ENCODE data around the gene HOXB9. TPM values are rescaled to one million over a fixed set of nuclear protein-coding genes. Genes with fewer than 3 reads are reported as not detected.

The HOXB9 gene
- total RNA-seq, 1 experiment from 2014 or later: 1.4 TPM

DNA sequence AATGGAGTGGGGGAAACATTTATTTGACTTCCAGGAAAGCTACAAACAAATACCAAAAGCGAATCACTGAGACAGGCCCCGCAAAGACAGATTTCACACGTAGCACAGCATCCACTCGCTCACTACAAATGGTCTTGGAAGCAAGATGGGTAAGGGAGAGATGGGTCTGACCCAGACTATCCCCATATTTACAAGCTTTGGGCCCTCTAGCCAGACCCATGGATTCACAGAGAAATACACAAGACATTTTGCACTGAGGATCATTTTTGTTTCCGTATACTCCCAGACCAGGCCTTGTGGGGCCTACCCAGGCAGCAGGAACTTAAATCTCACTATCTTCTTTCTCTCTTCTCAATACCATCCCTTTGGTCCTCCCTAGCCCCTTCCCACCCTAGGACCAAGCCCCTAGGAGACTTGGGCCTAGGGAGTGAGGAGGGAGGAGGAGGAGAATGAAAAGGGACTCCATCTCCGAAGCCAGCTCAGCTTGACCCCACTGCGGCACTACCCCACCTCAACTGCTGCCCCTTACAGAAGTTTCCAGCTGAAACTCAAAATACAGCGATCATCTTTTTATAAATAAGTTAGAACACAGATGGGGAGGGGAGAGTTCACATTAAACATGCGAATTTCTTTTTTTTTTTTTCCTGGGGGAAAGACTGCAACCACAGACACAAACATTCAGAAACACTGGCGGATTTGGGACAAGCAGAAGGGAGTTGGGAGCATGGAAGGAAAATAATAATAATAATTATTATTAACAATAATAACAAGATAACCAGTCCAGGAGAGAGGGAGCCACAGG is 34.7 kb downstream of the HOXB9 start:
- Mint-ChIP-seq H3K9me3 (ENCODE audit: unreplicated experiment) (no peaks in the 10 kb centered on the region), H3K27me3 (ENCODE audit: insufficient read depth, unreplicated experiment) (peaks cover 17% of the 10 kb centered on the region), H3K36me3 (ENCODE audit: insufficient read depth, unreplicated experiment) (no peaks in the 10 kb centered on the region), H3K27ac (ENCODE audit: low read depth, unreplicated experiment) (no peak overlapping the region), H3K4me1 (ENCODE audit: insufficient read depth, unreplicated experiment) (no peaks in the 10 kb centered on the region), H3K4me3 (ENCODE audit: unreplicated experiment) (no peak overlapping the region)
- DNase-seq (ENCODE audit: unreplicated experiment): no peak
- intact Hi-C loops (cut with micrococcal nuclease): no loop called here
- CTCF ChIA-PET: interaction anchor here (0.5 to 2.0 kb wide), 5 partner anchors 98 to 634 kb away, joined by 3 to 14 read pairs (median 3); no protein-coding TSS in a partner anchor
- BruUV-seq (replicated peaks): no TSS peak
- POLR2A ChIA-PET: interaction anchor here (0.7 kb wide), 1 partner anchor 405 kb away, joined by 3 read pairs; no protein-coding TSS in a partner anchor
- no peak for TF ChIP-seq CTCF (IDR thresholded peaks at IDR 0.05; ENCODE audit: unreplicated experiment)

- H3K27ac Mint-ChIP-seq (ENCODE audit: low read depth, unreplicated experiment): no peak overlapping the region
- no peaks in the 10 kb centered on the region for H3K36me3 Mint-ChIP-seq (ENCODE audit: insufficient read depth, unreplicated experiment)
- ChIA-PET POLR2A (no interaction called here), CTCF (interaction anchor here (0.6 to 1.6 kb wide), 5 partner anchors 97 to 635 kb away, joined by 3 to 9 read pairs (median 3); no protein-coding TSS in a partner anchor)
- peaks cover 4% of the 10 kb centered on the region for H3K4me1 Mint-ChIP-seq (ENCODE audit: insufficient read depth, unreplicated experiment)
- peaks cover 25% of the 10 kb centered on the region for H3K27me3 Mint-ChIP-seq (ENCODE audit: insufficient read depth, unreplicated experiment)
- DNase-seq (ENCODE audit: unreplicated experiment): no peak
- no peaks in the 10 kb centered on the region for H3K9me3 Mint-ChIP-seq (ENCODE audit: unreplicated experiment)
- no peak overlapping the region for H3K4me3 Mint-ChIP-seq (ENCODE audit: unreplicated experiment)
- TF ChIP-seq CTCF (IDR thresholded peaks at IDR 0.05; ENCODE audit: unreplicated experiment): no peak
- intact Hi-C loops (cut with micrococcal nuclease): no loop called here
- BruUV-seq (replicated peaks): no TSS peak
These were observed 35.5 kb downstream of the HOXB9 start for GRCh38 chr17:48590607-48591161.

GRCh38 chr17:48589831-48590606 is 36.1 kb downstream of the HOXB9 start, which contains the start of gene HOXB3:
HOXB3 (minus strand) TSS chr17:48590241; CDS start chr17:48552474, 37,767 bp downstream.
- H3K27me3 Mint-ChIP-seq (ENCODE audit: insufficient read depth, unreplicated experiment): peaks cover 28% of the 10 kb centered on the region
- ChIA-PET CTCF (interaction anchor here (0.8 to 1.6 kb wide), 5 partner anchors 98 to 282 kb away, joined by 3 to 9 read pairs (median 5); no protein-coding TSS in a partner anchor), POLR2A (no interaction called here)
- no TSS peak for BruUV-seq (replicated peaks)
- no peak for DNase-seq (ENCODE audit: unreplicated experiment)
- H3K9me3 Mint-ChIP-seq (ENCODE audit: unreplicated experiment): no peaks in the 10 kb centered on the region
- no peak for TF ChIP-seq CTCF (IDR thresholded peaks at IDR 0.05; ENCODE audit: unreplicated experiment)
- no peak within 1 kb of the TSS for H3K27ac Mint-ChIP-seq (ENCODE audit: low read depth, unreplicated experiment)
- peaks cover 11% of the 10 kb centered on the region for H3K4me1 Mint-ChIP-seq (ENCODE audit: insufficient read depth, unreplicated experiment)
- intact Hi-C loops (cut with micrococcal nuclease): no loop called here
- no peak within 1 kb of the TSS for H3K4me3 Mint-ChIP-seq (ENCODE audit: unreplicated experiment)
- H3K36me3 Mint-ChIP-seq (ENCODE audit: insufficient read depth, unreplicated experiment): no peaks in the 10 kb centered on the region

Measured in MCF 10A (cell line).